ENCODE results near the gene INPP5F. TPM values are rescaled to one million over a fixed set of nuclear protein-coding genes. Genes with fewer than 3 reads are reported as not detected.

The INPP5F gene
- total and polyA plus RNA-seq, 10 of the 15 experiments (the other 5 are each of a cell fraction or from before 2014, with no cell fraction given), result 6.0 to 49.3 (median 34.3) TPM

GRCh38 chr10:119749455-119749854, 23.6 kb downstream of the INPP5F start (continued):
- TF ChIP-seq CUX1 (IDR thresholded peaks at IDR 0.05; ENCODE audit: insufficient replicate concordance, low read depth, low read length), result no peak
- TF ChIP-seq ZNF24 (IDR thresholded peaks at IDR 0.05), result no peak
- no peak for TF ChIP-seq ETV6 (conservative IDR thresholded peaks at IDR 0.05 in 1 of 2, IDR thresholded peaks at IDR 0.05 in 1 of 2; ENCODE audit: borderline replicate concordance in 1 of 2, low read depth in 1 of 2)
- TF ChIP-seq, protein P1, sequence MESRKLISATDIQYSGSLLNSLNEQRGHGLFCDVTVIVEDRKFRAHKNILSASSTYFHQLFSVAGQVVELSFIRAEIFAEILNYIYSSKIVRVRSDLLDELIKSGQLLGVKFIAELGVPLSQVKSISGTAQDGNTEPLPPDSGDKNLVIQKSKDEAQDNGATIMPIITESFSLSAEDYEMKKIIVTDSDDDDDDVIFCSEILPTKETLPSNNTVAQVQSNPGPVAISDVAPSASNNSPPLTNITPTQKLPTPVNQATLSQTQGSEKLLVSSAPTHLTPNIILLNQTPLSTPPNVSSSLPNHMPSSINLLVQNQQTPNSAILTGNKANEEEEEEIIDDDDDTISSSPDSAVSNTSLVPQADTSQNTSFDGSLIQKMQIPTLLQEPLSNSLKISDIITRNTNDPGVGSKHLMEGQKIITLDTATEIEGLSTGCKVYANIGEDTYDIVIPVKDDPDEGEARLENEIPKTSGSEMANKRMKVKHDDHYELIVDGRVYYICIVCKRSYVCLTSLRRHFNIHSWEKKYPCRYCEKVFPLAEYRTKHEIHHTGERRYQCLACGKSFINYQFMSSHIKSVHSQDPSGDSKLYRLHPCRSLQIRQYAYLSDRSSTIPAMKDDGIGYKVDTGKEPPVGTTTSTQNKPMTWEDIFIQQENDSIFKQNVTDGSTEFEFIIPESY (IDR thresholded peaks at IDR 0.05), result no peak
- TF ChIP-seq POLR2AphosphoS2 (IDR thresholded peaks at IDR 0.05; ENCODE audit: low read depth, low read length), result no peak
- TF ChIP-seq IRF5 (IDR thresholded peaks at IDR 0.05; ENCODE audit: borderline replicate concordance), result no peak
- TF ChIP-seq MTA2 (IDR thresholded peaks at IDR 0.05; ENCODE audit: low read depth), result no peak
- no peak for TF ChIP-seq SMARCA5 (IDR thresholded peaks at IDR 0.05)
